OCI-LY1 (cell line): ENCODE measurements around the gene MTMR3.

Experiments used
- H2AFZ ChIP-seq: fragments of 200-600 bp; sonication (generic), shearing (Covaris generic); 2 replicates; pipeline ENCODE4 v1.6.0; 2014; ENCODE audit warnings: antibody characterized with exemption, mild to moderate bottlenecking, low read length
- H3F3A ChIP-seq: fragments of 200-600 bp; sonication (generic), shearing (Covaris generic); 2 replicates; pipeline ENCODE4 v1.6.0; 2014; ENCODE audit warnings: mild to moderate bottlenecking, antibody characterized with exemption, low read length, moderate library complexity; ENCODE audit not compliant: insufficient read depth
- H3K27ac ChIP-seq: fragments of 200-600 bp; sonication (generic); 2 replicates; pipeline ENCODE4 v1.5.1; 2014; ENCODE audit warnings: low read length, mixed run types, mild to moderate bottlenecking, low read depth; ENCODE audit not compliant: poor library complexity, severe bottlenecking
- H3K27me3 ChIP-seq: fragments of 200-600 bp; sonication (generic); 2 replicates; pipeline ENCODE4 v1.6.0; 2014; ENCODE audit warnings: antibody characterized with exemption, mild to moderate bottlenecking, low read length, moderate library complexity; ENCODE audit not compliant: insufficient read depth
- H3K36me3 ChIP-seq: fragments of 200-600 bp; sonication (generic); 2 replicates; pipeline ENCODE4 v1.6.1; 2014; ENCODE audit warnings: mild to moderate bottlenecking, antibody characterized with exemption, low read length, moderate library complexity, mixed read lengths; ENCODE audit not compliant: insufficient read depth
- H3K4me1 ChIP-seq: fragments of 200-600 bp; sonication (generic); 2 replicates; pipeline ENCODE4 v1.5.1; 2014; ENCODE audit warnings: mild to moderate bottlenecking, low read length, moderate library complexity; ENCODE audit not compliant: insufficient read depth, severe bottlenecking
- H3K4me2 ChIP-seq: fragments of 200-600 bp; sonication (generic), shearing (Covaris generic); 2 replicates; pipeline ENCODE4 v1.6.1; 2014; ENCODE audit warnings: low read length
- H3K4me3 ChIP-seq: fragments of 200-600 bp; sonication (generic); 2 replicates; pipeline ENCODE4 v1.5.1; 2014; ENCODE audit warnings: low read length, low read depth, mild to moderate bottlenecking, mixed read lengths; ENCODE audit not compliant: poor library complexity, severe bottlenecking
- H3K79me2 ChIP-seq: fragments of 200-600 bp; shearing (Covaris generic); 2 replicates; pipeline ENCODE4 v1.6.1; 2016; ENCODE audit warnings: mixed run types, low read length, mixed read lengths; ENCODE audit not compliant: insufficient read depth
- H3K9ac ChIP-seq: fragments of 200-600 bp; sonication (generic), shearing (Covaris generic); 2 replicates; pipeline ENCODE4 v1.6.1; 2014; ENCODE audit warnings: mild to moderate bottlenecking, low read length, mixed read lengths
- H3K9me2 ChIP-seq: fragments of 200-600 bp; sonication (generic), shearing (Covaris generic); 2 replicates; pipeline ENCODE4 v1.6.1; 2014; ENCODE audit warnings: low read depth, mild to moderate bottlenecking, low read length, mixed read lengths
- H3K9me3 ChIP-seq: fragments of 200-600 bp; shearing (Covaris generic); 2 replicates; pipeline ENCODE4 v1.6.1; 2014; ENCODE audit warnings: low read length, mixed read lengths
- H4K20me1 ChIP-seq: fragments of 200-600 bp; sonication (generic), shearing (Covaris generic); 2 replicates; pipeline ENCODE4 v1.6.0; 2016; ENCODE audit warnings: mild to moderate bottlenecking, low read length; ENCODE audit not compliant: insufficient read depth
- CTCF ChIP-seq: fragments of 200-600 bp; sonication (generic), shearing (Covaris generic); IDR thresholded peaks from 2 replicates; pipeline ENCODE4 v1.5.1; 2017; ENCODE audit warnings: mild to moderate bottlenecking, antibody characterized with exemption, low read length, moderate library complexity, mixed read lengths
- EZH2 ChIP-seq: fragments of 200-600 bp; sonication (generic), shearing (Covaris generic); IDR thresholded peaks from 2 replicates; pipeline ENCODE4 v1.8.0; 2017; ENCODE audit warnings: borderline replicate concordance, mixed run types, mild to moderate bottlenecking, antibody characterized with exemption, low read length, moderate library complexity, mixed read lengths

MTMR3 gene

GRCh38 chr22:30044369-30044768, 161.4 kb downstream of the MTMR3 start:
- Histone ChIP-seq H3F3A (no peaks in the 10 kb centered on the region), H2AFZ (no peak overlapping the region), H4K20me1 (no peaks in the 10 kb centered on the region), H3K4me2 (no peak overlapping the region), H3K9ac (no peak overlapping the region), H3K27ac (no peak overlapping the region), H3K36me3 (no peaks in the 10 kb centered on the region), H3K4me3 (no peak overlapping the region), H3K9me2 (no peaks in the 10 kb centered on the region), H3K27me3 (peaks cover 3% of the 10 kb centered on the region; the same call in 1 of the 2 replicates), H3K9me3 (no peaks in the 10 kb centered on the region), H3K4me1 (no peaks in the 10 kb centered on the region), H3K79me2 (no peaks in the 10 kb centered on the region)
- no peak for TF ChIP-seq CTCF
- TF ChIP-seq EZH2 = no peak

DNA sequence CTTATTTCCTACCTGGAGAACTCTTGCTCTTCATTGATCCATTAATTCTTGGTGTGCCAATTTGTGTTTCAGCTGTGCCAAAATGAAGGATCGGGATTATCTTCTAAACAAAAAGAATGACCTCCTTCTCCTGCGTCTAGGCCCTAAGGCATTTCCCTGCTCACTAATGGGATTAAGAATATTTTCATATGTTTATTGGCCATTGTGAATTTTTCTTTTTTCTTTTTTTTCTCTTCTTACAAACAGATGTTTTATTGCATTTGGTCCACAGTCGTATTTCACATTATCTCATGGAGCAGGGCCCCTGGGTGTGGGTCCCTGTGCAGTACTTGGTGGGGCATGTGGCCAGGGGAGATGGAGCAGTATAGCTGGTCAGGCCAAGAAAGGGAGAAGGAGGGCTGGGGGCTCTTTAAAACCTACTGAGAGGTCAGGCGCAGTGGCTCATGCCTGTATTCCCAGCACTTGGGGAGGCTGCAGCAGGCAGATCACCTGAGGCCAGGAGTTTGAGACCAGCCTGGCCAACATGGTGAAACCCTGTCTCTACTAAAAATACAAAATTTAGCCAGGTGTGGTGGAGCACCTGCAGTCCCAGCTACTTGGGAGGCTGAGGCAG, 162.0 kb downstream of the MTMR3 start:
- H3K79me2 ChIP-seq = no peaks in the 10 kb centered on the region
- H2AFZ ChIP-seq = no peak overlapping the region
- H4K20me1 ChIP-seq = no peaks in the 10 kb centered on the region
- H3K27me3 ChIP-seq = peaks cover under 1% of the 10 kb centered on the region; the same call in 1 of the 2 replicates
- H3K9ac ChIP-seq = no peak overlapping the region
- H3K9me3 ChIP-seq = no peaks in the 10 kb centered on the region
- no peak overlapping the region for H3K4me2 ChIP-seq
- no peak overlapping the region for H3K27ac ChIP-seq
- TF ChIP-seq CTCF (no peak), EZH2 (no peak)
- H3F3A ChIP-seq = no peaks in the 10 kb centered on the region
- H3K36me3 ChIP-seq = no peaks in the 10 kb centered on the region
- no peak overlapping the region for H3K4me3 ChIP-seq
- H3K9me2 ChIP-seq = no peaks in the 10 kb centered on the region
- H3K4me1 ChIP-seq = no peaks in the 10 kb centered on the region

GRCh38 chr22:30045494-30045887, 162.5 kb downstream of the MTMR3 start:
- Histone ChIP-seq H4K20me1 (no peaks in the 10 kb centered on the region), H3K9me2 (no peaks in the 10 kb centered on the region), H3K4me1 (no peaks in the 10 kb centered on the region), H3F3A (no peaks in the 10 kb centered on the region), H3K9ac (no peak overlapping the region), H3K36me3 (no peaks in the 10 kb centered on the region), H3K4me2 (no peak overlapping the region), H2AFZ (no peak overlapping the region), H3K79me2 (no peaks in the 10 kb centered on the region), H3K27me3 (no peaks in the 10 kb centered on the region; the same call in 1 of the 2 replicates), H3K9me3 (no peaks in the 10 kb centered on the region), H3K4me3 (no peak overlapping the region), H3K27ac (no peak overlapping the region)
- TF ChIP-seq EZH2 (no peak), CTCF (no peak)
